Skeletal muscle satellite cell (primary cell): Measurements from ENCODE around the gene KITLG.
"Not testable (repeated sequence)": the region's sequence is repeated elsewhere in the genome, so short reads cannot be mapped to it uniquely, and the experiment has no call there.

Experiments
- H3K27me3 ChIP-seq: 2 replicates; pipeline ENCODE4 v1.7.0; 2013; ENCODE audit warnings: low read length; ENCODE audit not compliant: control insufficient read depth, insufficient read depth
- H3K36me3 ChIP-seq: 2 replicates; pipeline ENCODE4 v1.7.0; 2013; ENCODE audit warnings: mild to moderate bottlenecking, control low read depth, low read length; ENCODE audit not compliant: insufficient read depth
- H3K4me1 ChIP-seq: 2 replicates; pipeline ENCODE4 v1.7.0; 2013; ENCODE audit warnings: low read length; ENCODE audit not compliant: control insufficient read depth, insufficient read depth
- H3K4me2 ChIP-seq: 2 replicates; pipeline ENCODE4 v1.7.0; 2013; ENCODE audit warnings: mild to moderate bottlenecking, low read length
- H3K4me3 ChIP-seq: 2 replicates; pipeline ENCODE4 v1.7.0; 2013; ENCODE audit warnings: low read length
- H3K9ac ChIP-seq: 2 replicates; pipeline ENCODE4 v1.7.0; 2013; ENCODE audit warnings: mild to moderate bottlenecking, low read depth, low read length, moderate library complexity
- H3K9me3 ChIP-seq: replicated peaks from 2 replicates; pipeline ENCODE4 v1.7.0; 2013; ENCODE audit warnings: mild to moderate bottlenecking, control low read depth, low read length

Gene KITLG

GRCh38 chr12:88558340-88558867 lies 21.9 kb downstream of the KITLG start:
- Histone ChIP-seq H3K36me3 (peaks cover 5% of the 10 kb centered on the region), H3K4me2 (no peak overlapping the region), H3K9ac (no peak overlapping the region), H3K27me3 (no peaks in the 10 kb centered on the region), H3K4me3 (no peak overlapping the region), H3K9me3 (no peaks in the 10 kb centered on the region), H3K4me1 (peaks cover 23% of the 10 kb centered on the region)

GRCh38 chr12:88556213-88556774 lies 24.0 kb downstream of the KITLG start:
- no peak overlapping the region for H3K4me2 ChIP-seq
- no peak overlapping the region for H3K4me3 ChIP-seq
- H3K27me3 ChIP-seq, result no peaks in the 10 kb centered on the region
- peaks cover 5% of the 10 kb centered on the region for H3K36me3 ChIP-seq
- H3K4me1 ChIP-seq, result peaks cover 25% of the 10 kb centered on the region
- no peak overlapping the region for H3K9ac ChIP-seq
- no peaks in the 10 kb centered on the region for H3K9me3 ChIP-seq

GRCh38 chr12:88553941-88554658 lies 26.2 kb downstream of the KITLG start:
- Histone ChIP-seq H3K4me2 (peak overlapping the region; percentile 55), H3K4me3 (no peak overlapping the region), H3K9me3 (no peaks in the 10 kb centered on the region), H3K4me1 (peaks cover 25% of the 10 kb centered on the region), H3K9ac (peak overlapping the region; percentile 33), H3K27me3 (no peaks in the 10 kb centered on the region), H3K36me3 (peaks cover 4% of the 10 kb centered on the region)

GRCh38 chr12:88552610-88553079 lies 27.6 kb downstream of the KITLG start:
- peaks cover 28% of the 10 kb centered on the region for H3K4me1 ChIP-seq

GRCh38 chr12:88549929-88550328 lies 30.3 kb downstream of the KITLG start:
- no peak overlapping the region for H3K9ac ChIP-seq
- H3K4me2 ChIP-seq, result no peak overlapping the region
- H3K4me1 ChIP-seq, result peaks cover 52% of the 10 kb centered on the region

More at GRCh38 chr12:88552610-88553079, 27.6 kb downstream of the KITLG start:
- Histone ChIP-seq H3K36me3 (no peaks in the 10 kb centered on the region), H3K4me2 (peak overlapping the region; percentile 15), H3K9ac (no peak overlapping the region), H3K27me3 (no peaks in the 10 kb centered on the region), H3K4me3 (no peak overlapping the region), H3K9me3 (no peaks in the 10 kb centered on the region)

GRCh38 chr12:88547949-88548348 lies 32.3 kb downstream of the KITLG start:
- not testable (repeated sequence) for H3K9ac ChIP-seq, H3K4me3 ChIP-seq, H3K27me3 ChIP-seq, H3K4me2 ChIP-seq, H3K9me3 ChIP-seq
- Histone ChIP-seq H3K36me3 (peaks cover 12% of the 10 kb centered on the region), H3K4me1 (peaks cover 37% of the 10 kb centered on the region)

More at GRCh38 chr12:88549929-88550328, 30.3 kb downstream of the KITLG start:
- H3K4me3 ChIP-seq, result no peak overlapping the region
- H3K27me3 ChIP-seq, result no peaks in the 10 kb centered on the region
- peaks cover 4% of the 10 kb centered on the region for H3K36me3 ChIP-seq
- no peaks in the 10 kb centered on the region for H3K9me3 ChIP-seq

GRCh38 chr12:88546853-88547252 lies 33.4 kb downstream of the KITLG start:
- Histone ChIP-seq H3K4me1 (peaks cover 30% of the 10 kb centered on the region), H3K4me3 (no peak overlapping the region)

GRCh38 chr12:88546226-88546625 lies 34.0 kb downstream of the KITLG start:
- Histone ChIP-seq H3K9me3 (no peaks in the 10 kb centered on the region), H3K36me3 (peaks cover 22% of the 10 kb centered on the region), H3K9ac (no peak overlapping the region), H3K4me1 (peaks cover 30% of the 10 kb centered on the region), H3K4me2 (no peak overlapping the region), H3K27me3 (no peaks in the 10 kb centered on the region), H3K4me3 (no peak overlapping the region)

More at GRCh38 chr12:88546853-88547252, 33.4 kb downstream of the KITLG start:
- Histone ChIP-seq H3K9ac (no peak overlapping the region), H3K9me3 (no peaks in the 10 kb centered on the region), H3K4me2 (peak overlapping the region; percentile 44), H3K27me3 (no peaks in the 10 kb centered on the region), H3K36me3 (peaks cover 21% of the 10 kb centered on the region)

- no peak overlapping the region for H3K4me3 ChIP-seq
- peaks cover 30% of the 10 kb centered on the region for H3K4me1 ChIP-seq
- no peaks in the 10 kb centered on the region for H3K9me3 ChIP-seq
- H3K4me2 ChIP-seq, result no peak overlapping the region
- no peak overlapping the region for H3K9ac ChIP-seq
- H3K36me3 ChIP-seq, result peaks cover 22% of the 10 kb centered on the region
- no peaks in the 10 kb centered on the region for H3K27me3 ChIP-seq
Observed at GRCh38 chr12:88544991-88545980, 35.0 kb downstream of the KITLG start.

- Histone ChIP-seq H3K9ac (no peak overlapping the region), H3K4me1 (peaks cover 3% of the 10 kb centered on the region), H3K9me3 (no peaks in the 10 kb centered on the region), H3K4me3 (no peak overlapping the region), H3K27me3 (no peaks in the 10 kb centered on the region), H3K36me3 (peaks cover 44% of the 10 kb centered on the region), H3K4me2 (no peak overlapping the region)
Observed at GRCh38 chr12:88539893-88540292, 40.4 kb downstream of the KITLG start.

- Histone ChIP-seq H3K9me3 (no peaks in the 10 kb centered on the region), H3K4me3 (no peak overlapping the region), H3K36me3 (peaks cover 41% of the 10 kb centered on the region), H3K4me1 (no peaks in the 10 kb centered on the region), H3K27me3 (no peaks in the 10 kb centered on the region), H3K4me2 (no peak overlapping the region), H3K9ac (no peak overlapping the region)
Observed at GRCh38 chr12:88538697-88539096, 41.6 kb downstream of the KITLG start.
